ENCODE measurements around the gene NACC2. TPM values are rescaled to one million over a fixed set of nuclear protein-coding genes. Genes with fewer than 3 reads are reported as not detected.

NACC2 gene
- total RNA-seq, 2 donors from 2014 or later: 24.5 to 55.2 TPM

DNA sequence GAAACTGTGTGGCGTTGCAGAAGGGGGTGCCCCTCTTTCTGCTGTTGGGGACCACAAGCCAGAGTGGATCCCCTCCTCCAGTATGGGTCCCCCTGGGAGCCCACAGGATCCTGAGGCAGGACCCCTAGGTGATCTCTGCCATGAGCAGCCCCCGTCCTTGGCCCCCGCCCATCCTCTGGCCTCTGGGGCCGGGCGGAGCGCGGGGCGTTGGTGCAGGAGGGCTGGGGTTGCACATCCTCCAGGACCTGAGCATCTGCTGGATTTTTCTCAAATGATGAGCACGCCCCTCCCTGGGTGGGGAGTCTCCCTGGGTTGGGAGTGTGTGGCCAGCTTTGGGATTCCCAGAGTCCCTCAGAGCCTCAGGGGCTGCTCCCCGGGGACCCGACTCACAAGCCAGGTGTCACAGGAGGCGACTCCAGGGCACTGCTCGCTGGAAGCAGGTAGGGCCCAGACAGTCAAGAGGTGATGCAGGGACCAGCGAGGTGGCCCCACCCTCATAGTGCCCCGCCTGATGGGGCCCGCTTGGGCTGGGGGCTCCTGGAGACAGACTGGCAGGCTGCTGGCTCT lies 107.2 kb downstream of the NACC2 start:
- intact Hi-C loops (cut with DNase I): no loop called here
- H3K36me3 ChIP-seq: no peaks in the 10 kb centered on the region
- WGBS: 87% methylated on average over 16 of the region's 16 CpGs
- H3K4me1 ChIP-seq (replicated peaks): peaks cover 15% of the 10 kb centered on the region
- no peak for DNase-seq (ENCODE audit: low spot score)
- TF ChIP-seq POLR2AphosphoS5 (IDR thresholded peaks at IDR 0.05): no peak
- TF ChIP-seq, protein P1, sequence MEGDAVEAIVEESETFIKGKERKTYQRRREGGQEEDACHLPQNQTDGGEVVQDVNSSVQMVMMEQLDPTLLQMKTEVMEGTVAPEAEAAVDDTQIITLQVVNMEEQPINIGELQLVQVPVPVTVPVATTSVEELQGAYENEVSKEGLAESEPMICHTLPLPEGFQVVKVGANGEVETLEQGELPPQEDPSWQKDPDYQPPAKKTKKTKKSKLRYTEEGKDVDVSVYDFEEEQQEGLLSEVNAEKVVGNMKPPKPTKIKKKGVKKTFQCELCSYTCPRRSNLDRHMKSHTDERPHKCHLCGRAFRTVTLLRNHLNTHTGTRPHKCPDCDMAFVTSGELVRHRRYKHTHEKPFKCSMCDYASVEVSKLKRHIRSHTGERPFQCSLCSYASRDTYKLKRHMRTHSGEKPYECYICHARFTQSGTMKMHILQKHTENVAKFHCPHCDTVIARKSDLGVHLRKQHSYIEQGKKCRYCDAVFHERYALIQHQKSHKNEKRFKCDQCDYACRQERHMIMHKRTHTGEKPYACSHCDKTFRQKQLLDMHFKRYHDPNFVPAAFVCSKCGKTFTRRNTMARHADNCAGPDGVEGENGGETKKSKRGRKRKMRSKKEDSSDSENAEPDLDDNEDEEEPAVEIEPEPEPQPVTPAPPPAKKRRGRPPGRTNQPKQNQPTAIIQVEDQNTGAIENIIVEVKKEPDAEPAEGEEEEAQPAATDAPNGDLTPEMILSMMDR (IDR thresholded peaks at IDR 0.05): no peak
- TF ChIP-seq POLR2A (IDR thresholded peaks at IDR 0.05): no peak
- no peaks in the 10 kb centered on the region for H3K27me3 ChIP-seq (replicated peaks; ENCODE audit: insufficient read depth)
- H3K27ac ChIP-seq: no peak overlapping the region
- H3K4me3 ChIP-seq: no peak overlapping the region
- H3K9me3 ChIP-seq: no peaks in the 10 kb centered on the region

DNA sequence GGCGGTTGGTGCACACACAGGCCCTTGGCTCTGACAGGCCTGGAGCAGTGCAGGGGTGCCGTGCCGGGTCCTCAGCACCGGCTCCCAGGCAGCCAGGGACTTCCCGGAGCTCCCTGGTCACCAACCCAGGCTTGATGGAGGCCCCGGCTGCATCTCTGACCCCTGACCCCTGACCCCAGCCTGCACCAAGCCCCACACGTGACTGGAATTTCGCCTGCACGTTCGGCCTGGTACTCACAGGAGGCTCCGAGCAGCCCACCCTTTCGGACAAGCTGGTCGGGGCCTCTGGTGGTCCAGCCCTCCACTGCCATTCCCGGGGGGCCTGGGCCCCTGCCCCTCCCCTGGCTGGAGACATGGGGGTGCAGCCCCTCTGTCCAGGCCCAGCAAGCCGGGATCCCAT lies 108.5 kb downstream of the NACC2 start:
- Histone ChIP-seq H3K4me3 (no peak overlapping the region), H3K9me3 (no peaks in the 10 kb centered on the region), H3K27me3 (replicated peaks; ENCODE audit: insufficient read depth) (no peaks in the 10 kb centered on the region), H3K36me3 (no peaks in the 10 kb centered on the region), H3K4me1 (replicated peaks) (peaks cover 8% of the 10 kb centered on the region), H3K27ac (no peak overlapping the region)
- DNase-seq (ENCODE audit: low spot score): no peak
- 80% methylated on average over 9 of the region's 15 CpGs for WGBS
- intact Hi-C loops (cut with DNase I): no loop called here
- no peak for TF ChIP-seq POLR2AphosphoS5 (IDR thresholded peaks at IDR 0.05)
- no peak for TF ChIP-seq POLR2A (IDR thresholded peaks at IDR 0.05)
- TF ChIP-seq, protein P1 (IDR thresholded peaks at IDR 0.05): no peak

DNA sequence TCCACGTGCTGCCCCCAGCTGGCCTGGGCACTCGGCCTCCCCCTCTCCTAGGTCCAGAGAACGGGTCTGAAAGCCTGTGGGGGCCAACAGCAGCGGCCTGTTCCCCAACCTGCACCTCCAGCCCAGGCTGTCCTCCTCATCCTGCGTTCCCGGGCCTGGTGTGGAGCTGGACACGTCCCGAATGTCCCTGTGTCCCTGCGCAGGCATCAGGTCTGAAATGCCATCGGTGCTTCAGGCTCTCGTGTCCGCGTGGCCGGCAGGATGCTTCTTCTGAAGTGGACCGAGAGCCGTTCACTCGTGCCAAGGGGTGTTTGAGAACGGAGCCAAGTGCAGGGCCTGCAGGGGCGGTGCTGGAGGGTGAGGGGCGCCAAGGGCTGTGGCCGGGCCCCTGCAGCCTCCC lies 109.2 kb downstream of the NACC2 start:
- Histone ChIP-seq H3K27ac (no peak overlapping the region), H3K36me3 (no peaks in the 10 kb centered on the region), H3K4me1 (replicated peaks) (peaks cover 8% of the 10 kb centered on the region), H3K9me3 (no peaks in the 10 kb centered on the region), H3K4me3 (no peak overlapping the region), H3K27me3 (replicated peaks; ENCODE audit: insufficient read depth) (no peaks in the 10 kb centered on the region)
- no peak for DNase-seq (ENCODE audit: low spot score)
- TF ChIP-seq, protein P1 (IDR thresholded peaks at IDR 0.05): no peak
- no peak for TF ChIP-seq POLR2A (IDR thresholded peaks at IDR 0.05)
- no peak for TF ChIP-seq POLR2AphosphoS5 (IDR thresholded peaks at IDR 0.05)
- intact Hi-C loops (cut with DNase I): no loop called here
- 86% methylated on average over 11 of the region's 21 CpGs for WGBS

- DNase-seq (ENCODE audit: low spot score): no peak
- H3K9me3 ChIP-seq: no peaks in the 10 kb centered on the region
- TF ChIP-seq, protein P1 (IDR thresholded peaks at IDR 0.05): no peak
- no peak for TF ChIP-seq POLR2A (IDR thresholded peaks at IDR 0.05)
- no peak for TF ChIP-seq POLR2AphosphoS5 (IDR thresholded peaks at IDR 0.05)
- H3K4me3 ChIP-seq: no peak overlapping the region
- H3K27ac ChIP-seq: no peak overlapping the region
- peaks cover 6% of the 10 kb centered on the region for H3K4me1 ChIP-seq (replicated peaks)
- intact Hi-C loops (cut with DNase I): no loop called here
- WGBS: 89% methylated on average over 14 of the region's 14 CpGs
- H3K36me3 ChIP-seq: no peaks in the 10 kb centered on the region
- H3K27me3 ChIP-seq (replicated peaks; ENCODE audit: insufficient read depth): no peaks in the 10 kb centered on the region
Observed at GRCh38 chr9:135985459-135985774, 109.7 kb downstream of the NACC2 start.

DNA sequence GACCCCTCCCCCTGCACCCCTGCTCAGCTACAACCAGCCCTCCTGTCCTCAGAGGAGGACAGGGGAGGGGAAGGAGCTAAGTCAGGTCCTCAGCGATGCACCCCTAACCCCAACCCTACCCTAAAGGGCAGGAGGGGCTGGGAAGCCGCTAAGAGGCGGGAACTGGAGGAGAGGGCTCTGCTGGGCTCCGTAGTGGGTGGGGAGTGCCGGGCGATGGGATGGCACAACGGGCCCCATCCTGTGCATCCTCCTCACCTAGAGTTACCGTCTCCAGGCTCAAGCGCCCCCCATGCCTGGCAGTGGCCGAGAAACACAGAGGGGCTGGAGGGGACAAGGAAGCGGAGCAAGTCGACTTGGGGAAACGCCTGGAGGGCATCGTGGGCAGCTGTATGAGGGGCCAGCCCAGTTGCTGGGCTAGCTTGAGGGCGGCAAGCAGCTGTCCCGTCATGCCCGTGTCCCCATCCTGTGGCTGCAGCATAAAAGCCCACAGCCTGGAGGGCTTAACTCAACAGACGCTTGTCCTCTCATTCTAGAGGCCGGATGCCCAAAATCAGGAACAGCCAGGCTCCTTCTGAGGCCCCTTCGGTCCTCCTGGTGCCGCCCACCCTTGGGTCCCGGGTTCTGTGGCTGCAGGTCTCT lies 110.9 kb downstream of the NACC2 start:
- peaks cover 3% of the 10 kb centered on the region for H3K27me3 ChIP-seq (replicated peaks; ENCODE audit: insufficient read depth)

More for the DNA sequence above, 110.9 kb downstream of the NACC2 start:
- H3K27ac ChIP-seq: no peak overlapping the region
- no peak overlapping the region for H3K4me3 ChIP-seq
- TF ChIP-seq POLR2A (IDR thresholded peaks at IDR 0.05) (no peak), POLR2AphosphoS5 (IDR thresholded peaks at IDR 0.05) (no peak)
- TF ChIP-seq, protein P1 (IDR thresholded peaks at IDR 0.05): no peak
- no peak for DNase-seq (ENCODE audit: low spot score)
- no peaks in the 10 kb centered on the region for H3K9me3 ChIP-seq
- intact Hi-C loops (cut with DNase I): no loop called here
- WGBS: 48% methylated on average over 22 of the region's 22 CpGs
- no peaks in the 10 kb centered on the region for H3K36me3 ChIP-seq
- no peaks in the 10 kb centered on the region for H3K4me1 ChIP-seq (replicated peaks)

Measured in prostate gland (tissue), 2 donors.